ENCODE measurements around the gene GDPD5.
"Not testable (repeated sequence)": the region's sequence is repeated elsewhere in the genome, so short reads cannot be mapped to it uniquely, and the experiment has no call there.

GDPD5 gene

DNA sequence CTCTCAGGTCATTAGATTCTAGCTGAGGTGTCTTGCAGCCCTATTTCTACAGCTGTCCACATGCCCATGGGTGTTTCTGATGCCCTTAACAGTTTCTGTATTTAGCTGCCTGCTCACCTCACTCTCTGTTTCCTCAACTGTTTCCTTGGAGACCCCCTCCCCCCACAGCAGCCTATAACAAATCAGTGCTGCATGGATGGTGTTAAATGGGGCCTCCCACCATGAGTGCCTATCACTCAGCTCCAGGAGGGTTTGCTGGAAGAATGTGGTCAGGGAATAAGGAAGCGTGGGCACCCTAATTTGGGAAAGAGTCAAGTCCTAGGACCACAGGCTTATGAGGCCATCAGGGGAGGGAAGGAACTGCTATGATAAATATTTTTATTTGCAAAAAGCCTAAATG lies 101.3 kb downstream of the GDPD5 start:
- Histone ChIP-seq H3K4me1 (ENCODE audit: control insufficient read depth, insufficient read depth, low read length) (peaks cover 4% of the 10 kb centered on the region), H3K27me3 (ENCODE audit: control insufficient read depth, insufficient read depth, low read length) (no peaks in the 10 kb centered on the region), H3K9me3 (replicated peaks; ENCODE audit: low read length) (peaks cover 4% of the 10 kb centered on the region), H3K4me3 (ENCODE audit: low read length) (no peak overlapping the region), H3K36me3 (ENCODE audit: insufficient read depth, low read length) (peaks cover 4% of the 10 kb centered on the region), H3K4me2 (ENCODE audit: low read length) (no peak overlapping the region), H3K9ac (ENCODE audit: low read depth, low read length) (no peak overlapping the region)

DNA sequence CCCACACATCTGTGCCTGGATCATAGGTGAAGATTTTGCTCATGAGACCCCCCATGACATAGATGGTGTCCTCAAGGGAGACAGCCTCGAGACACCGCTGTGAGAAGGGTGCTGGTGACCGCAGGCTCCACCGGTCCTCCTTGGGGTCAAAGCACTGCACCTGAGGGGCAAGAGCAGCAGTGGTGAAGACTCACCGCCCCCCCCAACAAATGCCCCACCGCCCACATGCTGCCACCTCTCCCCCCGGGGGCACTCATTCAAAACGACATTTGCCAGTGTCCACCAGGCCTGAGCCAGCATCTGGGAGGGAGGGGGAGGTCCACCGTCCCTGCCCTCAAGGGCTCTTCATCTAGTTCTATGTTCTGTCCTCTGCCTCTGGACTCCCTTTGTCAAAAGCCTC lies 102.0 kb downstream of the GDPD5 start:
- H3K4me3 ChIP-seq (ENCODE audit: low read length), result no peak overlapping the region
- H3K4me1 ChIP-seq (ENCODE audit: control insufficient read depth, insufficient read depth, low read length), result peaks cover 8% of the 10 kb centered on the region
- no peak overlapping the region for H3K9ac ChIP-seq (ENCODE audit: low read depth, low read length)
- H3K4me2 ChIP-seq (ENCODE audit: low read length), result no peak overlapping the region
- no peaks in the 10 kb centered on the region for H3K27me3 ChIP-seq (ENCODE audit: control insufficient read depth, insufficient read depth, low read length)
- no peaks in the 10 kb centered on the region for H3K9me3 ChIP-seq (replicated peaks; ENCODE audit: low read length)
- H3K36me3 ChIP-seq (ENCODE audit: insufficient read depth, low read length), result peaks cover 4% of the 10 kb centered on the region

DNA sequence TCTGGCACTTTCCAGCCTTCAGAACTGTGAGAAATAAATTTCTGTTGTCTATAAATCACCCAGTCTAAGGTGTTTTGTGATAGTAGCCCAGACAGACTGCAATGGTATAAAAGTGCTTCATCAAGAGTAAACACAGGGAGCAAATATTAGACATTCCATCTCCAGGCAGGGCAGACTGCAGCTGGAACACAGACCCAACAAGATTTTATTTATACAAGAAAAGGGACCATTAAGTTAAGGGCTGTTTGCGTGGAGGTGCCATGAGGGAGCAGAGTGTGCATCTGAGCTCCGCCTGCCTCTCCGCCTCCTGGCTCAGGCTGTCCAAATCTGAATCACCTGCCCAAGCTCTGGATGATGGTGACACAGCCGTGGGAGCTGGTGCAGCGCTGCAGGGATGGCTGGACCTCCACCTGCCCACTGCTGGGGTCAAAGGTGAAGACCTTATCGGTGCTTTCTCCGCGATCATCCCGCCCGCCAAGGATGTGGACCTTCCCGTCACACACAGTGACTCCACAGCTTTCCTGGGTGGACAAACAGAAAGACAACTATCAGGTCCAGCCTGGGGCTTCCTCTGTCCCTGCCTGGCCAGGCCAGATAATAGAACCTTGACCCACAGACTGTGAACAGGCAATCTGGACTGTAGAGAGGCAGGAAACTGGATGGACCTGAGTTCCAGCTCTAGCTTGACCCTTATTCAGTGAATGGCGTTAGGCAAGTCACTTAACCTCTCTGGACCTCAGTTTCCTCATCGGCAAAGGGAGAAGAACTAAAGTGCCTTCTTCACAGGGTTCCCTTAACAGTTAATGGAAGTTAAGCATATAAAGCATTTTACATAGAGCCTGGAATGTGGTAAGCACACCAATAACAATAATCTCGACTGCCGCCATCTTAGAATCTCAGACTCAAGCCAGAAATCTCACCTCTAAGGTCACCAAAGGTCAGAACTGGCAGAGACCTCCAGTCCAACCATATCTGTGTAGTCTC lies 103.2 kb downstream of the GDPD5 start:
- Histone ChIP-seq H3K4me1 (ENCODE audit: control insufficient read depth, insufficient read depth, low read length) (peaks cover 20% of the 10 kb centered on the region), H3K9me3 (replicated peaks; ENCODE audit: low read length) (no peaks in the 10 kb centered on the region), H3K36me3 (ENCODE audit: insufficient read depth, low read length) (peaks cover 4% of the 10 kb centered on the region), H3K4me3 (ENCODE audit: low read length) (no peak overlapping the region), H3K27me3 (ENCODE audit: control insufficient read depth, insufficient read depth, low read length) (no peaks in the 10 kb centered on the region), H3K4me2 (ENCODE audit: low read length) (no peak overlapping the region), H3K9ac (ENCODE audit: low read depth, low read length) (no peak overlapping the region)

DNA sequence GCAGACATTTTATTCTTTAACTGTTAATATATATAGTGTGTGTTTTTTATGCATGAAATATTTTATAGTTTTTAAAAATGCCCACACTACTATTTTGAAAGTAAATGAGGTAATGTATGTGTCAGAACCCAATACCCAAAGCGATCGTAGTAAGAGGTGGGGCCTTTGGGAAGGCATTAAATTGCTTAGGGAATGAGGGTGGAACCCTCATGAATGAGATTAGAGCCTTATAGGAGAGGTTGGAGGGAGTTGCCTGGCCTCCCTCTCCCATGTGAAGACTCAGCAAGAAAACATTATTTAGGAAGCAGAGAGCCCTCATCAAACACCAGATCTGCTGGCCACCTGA lies 103.9 kb downstream of the GDPD5 start:
- H3K36me3 ChIP-seq (ENCODE audit: insufficient read depth, low read length), result peaks cover 4% of the 10 kb centered on the region
- no peaks in the 10 kb centered on the region for H3K9me3 ChIP-seq (replicated peaks; ENCODE audit: low read length)
- no peak overlapping the region for H3K4me3 ChIP-seq (ENCODE audit: low read length)
- peaks cover 20% of the 10 kb centered on the region for H3K4me1 ChIP-seq (ENCODE audit: control insufficient read depth, insufficient read depth, low read length)
- H3K27me3 ChIP-seq (ENCODE audit: control insufficient read depth, insufficient read depth, low read length), result no peaks in the 10 kb centered on the region
- no peak overlapping the region for H3K4me2 ChIP-seq (ENCODE audit: low read length)
- H3K9ac ChIP-seq (ENCODE audit: low read depth, low read length), result no peak overlapping the region

- H3K36me3 ChIP-seq (ENCODE audit: insufficient read depth, low read length), result peaks cover 4% of the 10 kb centered on the region
- H3K4me2 ChIP-seq (ENCODE audit: low read length), result no peak overlapping the region
- no peaks in the 10 kb centered on the region for H3K9me3 ChIP-seq (replicated peaks; ENCODE audit: low read length)
- H3K9ac ChIP-seq (ENCODE audit: low read depth, low read length), result no peak overlapping the region
- H3K27me3 ChIP-seq (ENCODE audit: control insufficient read depth, insufficient read depth, low read length), result no peaks in the 10 kb centered on the region
- peaks cover 20% of the 10 kb centered on the region for H3K4me1 ChIP-seq (ENCODE audit: control insufficient read depth, insufficient read depth, low read length)
- H3K4me3 ChIP-seq (ENCODE audit: low read length), result no peak overlapping the region
These were observed 104.6 kb downstream of the GDPD5 start for GRCh38 chr11:75421035-75421602.

DNA sequence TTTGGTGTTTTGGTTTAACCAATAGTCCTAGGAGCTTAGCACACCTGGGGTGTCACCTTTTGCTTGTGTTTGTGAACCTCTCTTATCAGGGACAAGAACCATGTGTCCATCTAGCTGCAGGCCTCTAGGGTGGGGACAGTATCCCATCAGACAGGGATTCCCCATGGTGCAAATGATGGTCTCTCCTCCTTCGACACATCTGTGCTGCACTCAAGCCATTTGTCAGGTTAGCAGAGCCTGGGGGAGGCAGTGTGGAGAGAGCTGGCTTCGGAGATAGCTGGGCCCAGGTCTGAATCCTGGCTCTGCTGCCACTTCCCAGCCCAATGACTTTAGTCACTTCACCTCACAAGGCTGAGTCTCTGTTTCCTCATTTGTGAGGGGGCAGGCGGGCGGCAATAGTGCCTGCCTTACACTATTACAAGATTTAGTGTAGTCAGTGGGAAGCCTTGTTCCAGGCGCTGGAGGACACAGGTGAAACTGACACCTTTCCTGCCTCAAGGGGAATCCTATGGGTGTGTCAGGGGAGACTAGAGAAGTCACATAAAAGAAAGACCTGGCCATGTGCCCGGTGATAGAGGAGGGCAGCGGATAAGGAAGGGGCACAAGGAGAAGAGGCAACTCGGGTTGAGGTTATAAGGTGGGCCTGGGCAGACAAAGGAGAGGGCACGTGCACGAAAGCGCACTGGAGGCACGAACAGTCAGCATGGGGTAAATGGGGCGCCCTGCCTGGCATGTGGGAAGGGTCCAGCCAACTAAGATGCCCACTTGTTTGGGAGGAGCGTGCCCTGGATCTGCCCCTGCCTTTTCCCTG lies 105.3 kb downstream of the GDPD5 start:
- H3K27me3 ChIP-seq (ENCODE audit: control insufficient read depth, insufficient read depth, low read length), result no peaks in the 10 kb centered on the region
- H3K4me2 ChIP-seq (ENCODE audit: low read length), result no peak overlapping the region
- H3K9ac ChIP-seq (ENCODE audit: low read depth, low read length), result no peak overlapping the region
- peaks cover 4% of the 10 kb centered on the region for H3K36me3 ChIP-seq (ENCODE audit: insufficient read depth, low read length)
- no peak overlapping the region for H3K4me3 ChIP-seq (ENCODE audit: low read length)
- H3K9me3 ChIP-seq (replicated peaks; ENCODE audit: low read length), result no peaks in the 10 kb centered on the region
- peaks cover 20% of the 10 kb centered on the region for H3K4me1 ChIP-seq (ENCODE audit: control insufficient read depth, insufficient read depth, low read length)

- no peaks in the 10 kb centered on the region for H3K9me3 ChIP-seq (replicated peaks; ENCODE audit: low read length)
- no peaks in the 10 kb centered on the region for H3K27me3 ChIP-seq (ENCODE audit: control insufficient read depth, insufficient read depth, low read length)
- H3K36me3 ChIP-seq (ENCODE audit: insufficient read depth, low read length), result peaks cover 19% of the 10 kb centered on the region
These were observed 111.9 kb downstream of the GDPD5 start for GRCh38 chr11:75413864-75414263.

GRCh38 chr11:75413146-75413545 lies 112.6 kb downstream of the GDPD5 start:
- Histone ChIP-seq H3K4me1 (ENCODE audit: control insufficient read depth, insufficient read depth, low read length) (peaks cover 16% of the 10 kb centered on the region), H3K36me3 (ENCODE audit: insufficient read depth, low read length) (peaks cover 24% of the 10 kb centered on the region)
- not testable (repeated sequence) for H3K27me3 ChIP-seq (ENCODE audit: control insufficient read depth, insufficient read depth, low read length); H3K4me3 ChIP-seq (ENCODE audit: low read length); H3K4me2 ChIP-seq (ENCODE audit: low read length); H3K9ac ChIP-seq (ENCODE audit: low read depth, low read length); H3K9me3 ChIP-seq (replicated peaks; ENCODE audit: low read length)

More at GRCh38 chr11:75413864-75414263, 111.9 kb downstream of the GDPD5 start:
- Histone ChIP-seq H3K9ac (ENCODE audit: low read depth, low read length) (no peak overlapping the region), H3K4me1 (ENCODE audit: control insufficient read depth, insufficient read depth, low read length) (peaks cover 23% of the 10 kb centered on the region), H3K4me3 (ENCODE audit: low read length) (no peak overlapping the region), H3K4me2 (ENCODE audit: low read length) (no peak overlapping the region)

DNA sequence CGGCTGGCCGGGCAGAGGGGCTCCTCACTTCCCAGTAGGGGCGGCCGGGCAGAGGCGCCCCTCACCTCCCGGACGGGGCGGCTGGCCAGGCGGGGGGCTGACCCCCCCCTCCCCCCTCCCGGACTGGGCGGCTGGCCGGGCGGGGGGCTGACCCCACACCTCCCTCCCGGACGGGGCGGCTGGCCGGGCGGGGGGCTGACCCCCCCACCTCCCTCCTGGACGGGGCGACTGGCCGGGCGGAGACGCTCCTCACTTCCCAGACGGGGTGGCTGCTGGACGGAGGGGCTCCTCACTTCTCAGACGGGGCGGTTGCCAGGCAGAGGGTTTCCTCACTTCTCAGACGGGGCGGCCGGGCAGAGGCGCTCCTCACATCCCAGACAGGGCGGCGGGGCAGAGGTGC lies 115.8 kb downstream of the GDPD5 start:
- Histone ChIP-seq H3K4me1 (ENCODE audit: control insufficient read depth, insufficient read depth, low read length) (peaks cover 23% of the 10 kb centered on the region), H3K36me3 (ENCODE audit: insufficient read depth, low read length) (peaks cover 51% of the 10 kb centered on the region)
- not testable (repeated sequence) for H3K9me3 ChIP-seq (replicated peaks; ENCODE audit: low read length)

DNA sequence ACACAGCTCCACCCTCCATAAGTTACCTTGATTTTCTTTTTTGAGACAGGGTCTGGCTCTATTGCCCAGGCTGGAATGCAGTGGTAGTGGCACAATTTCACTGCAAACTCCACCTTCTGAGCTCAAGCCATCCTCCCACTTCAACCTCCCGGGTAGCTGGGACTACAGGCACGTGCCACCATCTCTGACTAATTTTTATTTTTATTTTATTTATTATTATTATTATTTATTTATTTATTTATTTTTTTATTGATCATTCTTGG lies 116.9 kb downstream of the GDPD5 start:
- no peaks in the 10 kb centered on the region for H3K9me3 ChIP-seq (replicated peaks; ENCODE audit: low read length)
- H3K4me2 ChIP-seq (ENCODE audit: low read length), result no peak overlapping the region
- no peak overlapping the region for H3K4me3 ChIP-seq (ENCODE audit: low read length)
- peaks cover 56% of the 10 kb centered on the region for H3K36me3 ChIP-seq (ENCODE audit: insufficient read depth, low read length)
- H3K9ac ChIP-seq (ENCODE audit: low read depth, low read length), result no peak overlapping the region
- H3K4me1 ChIP-seq (ENCODE audit: control insufficient read depth, insufficient read depth, low read length), result peaks cover 26% of the 10 kb centered on the region
- H3K27me3 ChIP-seq (ENCODE audit: control insufficient read depth, insufficient read depth, low read length), result no peaks in the 10 kb centered on the region

More for the DNA sequence above, 115.8 kb downstream of the GDPD5 start:
- not testable (repeated sequence) for H3K9ac ChIP-seq (ENCODE audit: low read depth, low read length); H3K27me3 ChIP-seq (ENCODE audit: control insufficient read depth, insufficient read depth, low read length); H3K4me2 ChIP-seq (ENCODE audit: low read length); H3K4me3 ChIP-seq (ENCODE audit: low read length)

DNA sequence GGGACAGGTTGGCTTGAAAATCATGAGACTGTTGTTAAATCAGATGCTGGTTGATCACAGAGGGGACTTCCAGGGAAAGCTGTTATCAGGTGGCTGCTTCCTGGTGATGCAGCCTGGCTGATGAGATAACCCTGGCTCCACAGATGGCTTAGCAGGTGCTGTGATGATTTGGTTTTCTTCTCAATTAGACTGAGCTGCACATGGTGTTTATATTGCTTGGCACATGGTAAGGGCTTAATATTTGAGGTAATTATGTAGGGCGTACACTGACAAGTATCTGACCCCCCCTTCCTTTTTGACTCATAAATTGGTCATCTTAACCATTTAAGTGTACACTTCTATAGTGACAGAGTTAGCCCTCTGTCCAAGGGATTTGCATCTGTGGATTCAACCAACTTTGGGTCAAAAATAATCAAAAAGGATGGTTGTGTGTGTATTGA lies 119.4 kb downstream of the GDPD5 start:
- H3K4me2 ChIP-seq (ENCODE audit: low read length), result no peak overlapping the region
- H3K36me3 ChIP-seq (ENCODE audit: insufficient read depth, low read length), result peaks cover 69% of the 10 kb centered on the region

More for the DNA sequence above, 119.4 kb downstream of the GDPD5 start:
- no peak overlapping the region for H3K4me3 ChIP-seq (ENCODE audit: low read length)
- H3K27me3 ChIP-seq (ENCODE audit: control insufficient read depth, insufficient read depth, low read length), result no peaks in the 10 kb centered on the region
- H3K9me3 ChIP-seq (replicated peaks; ENCODE audit: low read length), result no peaks in the 10 kb centered on the region
- H3K4me1 ChIP-seq (ENCODE audit: control insufficient read depth, insufficient read depth, low read length), result peaks cover 44% of the 10 kb centered on the region
- H3K9ac ChIP-seq (ENCODE audit: low read depth, low read length), result no peak overlapping the region
